ENCODE results near the gene OSBPL10.

OSBPL10 gene

GRCh38 chr3:31839144-31839917 is 141.7 kb downstream of the OSBPL10 start:
- no peak for DNase-seq

GRCh38 chr3:31836131-31837075 is 144.7 kb downstream of the OSBPL10 start:
- DNase-seq: no peak

- no peak for DNase-seq
Observed at GRCh38 chr3:31833391-31834190, 147.5 kb downstream of the OSBPL10 start.

- no peak for DNase-seq
Observed at GRCh38 chr3:31832551-31832950, 148.5 kb downstream of the OSBPL10 start.

GRCh38 chr3:31831591-31831990 is 149.5 kb downstream of the OSBPL10 start:
- no peak for DNase-seq

- no peak for DNase-seq
Observed at GRCh38 chr3:31829826-31830426, 151.1 kb downstream of the OSBPL10 start.

GRCh38 chr3:31829010-31829409 is 152.1 kb downstream of the OSBPL10 start:
- DNase-seq: no peak

- DNase-seq: no peak
Observed at GRCh38 chr3:31828007-31828406, 153.1 kb downstream of the OSBPL10 start.

GRCh38 chr3:31823184-31823583 is 157.9 kb downstream of the OSBPL10 start:
- DNase-seq: no peak

- DNase-seq: no peak
Observed at GRCh38 chr3:31821118-31821517, 159.9 kb downstream of the OSBPL10 start.

GRCh38 chr3:31819441-31819840 is 161.6 kb downstream of the OSBPL10 start:
- no peak for DNase-seq

GRCh38 chr3:31817411-31817966 is 163.6 kb downstream of the OSBPL10 start:
- no peak for DNase-seq

- no peak for DNase-seq
Observed at GRCh38 chr3:31815631-31816440, 165.2 kb downstream of the OSBPL10 start.

GRCh38 chr3:31815006-31815405 is 166.1 kb downstream of the OSBPL10 start:
- DNase-seq: no peak

GRCh38 chr3:31813686-31814085 is 167.4 kb downstream of the OSBPL10 start:
- DNase-seq: no peak

- no peak for DNase-seq
Observed at GRCh38 chr3:31813197-31813596, 167.9 kb downstream of the OSBPL10 start.

- no peak for DNase-seq
Observed at GRCh38 chr3:31810991-31811433, 170.1 kb downstream of the OSBPL10 start.

GRCh38 chr3:31808143-31808720 is 172.8 kb downstream of the OSBPL10 start:
- no peak for DNase-seq

GRCh38 chr3:31804251-31805051 is 176.6 kb downstream of the OSBPL10 start:
- DNase-seq: no peak

All from activated gamma-delta T cell (primary cell).